HG03378 (cell line): Measurements from ENCODE around the gene TCFL5.
"Not testable (repeated sequence)": the region's sequence is repeated elsewhere in the genome, so short reads cannot be mapped to it uniquely, and the experiment has no call there.

Experiments used
- ATAC-seq: cut with Tn5 transposase; IDR thresholded peaks from one replicate; pipeline ENCODE4 v1.9.1; 2021; ENCODE audit warnings: mild to moderate bottlenecking, moderate library complexity; ENCODE audit not compliant: unreplicated experiment

Gene TCFL5

DNA sequence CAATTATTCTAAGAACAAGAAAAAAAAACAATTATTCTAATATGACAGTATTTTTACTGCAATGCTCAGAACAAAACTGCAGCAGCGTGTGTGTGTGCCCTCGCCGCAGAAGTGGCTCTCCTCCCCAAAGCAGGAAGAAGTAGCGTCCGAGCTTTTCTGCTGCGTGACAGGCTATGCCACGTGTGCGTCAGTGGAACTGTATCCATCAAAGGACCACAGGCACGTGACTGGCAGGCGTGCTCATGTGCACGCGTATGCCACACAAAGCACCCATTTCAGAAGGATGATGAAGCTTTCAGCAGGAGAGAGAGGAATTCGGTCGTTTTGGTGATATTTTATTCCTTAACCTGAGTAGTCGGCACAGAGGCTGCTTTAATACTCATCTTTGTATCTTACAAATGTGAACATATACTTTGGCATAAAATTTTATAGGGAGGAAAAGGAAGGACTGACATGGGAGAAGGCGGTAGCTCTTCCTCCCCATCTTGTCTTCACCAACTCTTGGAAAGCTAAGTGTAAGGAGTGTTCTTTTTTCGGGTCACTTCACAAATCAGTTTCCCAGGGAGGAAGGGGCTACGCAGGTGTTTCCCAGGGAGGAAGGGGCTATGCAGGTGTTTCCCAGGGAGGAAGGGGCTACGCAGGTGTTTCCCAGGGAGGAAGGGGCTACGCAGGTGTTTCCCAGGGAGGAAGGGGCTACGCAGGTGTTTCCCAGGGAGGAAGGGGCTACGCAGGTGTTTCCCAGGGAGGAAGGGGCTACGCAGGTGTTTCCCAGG, 3.4 kb downstream of the TCFL5 start:
- ATAC-seq = no peak

DNA sequence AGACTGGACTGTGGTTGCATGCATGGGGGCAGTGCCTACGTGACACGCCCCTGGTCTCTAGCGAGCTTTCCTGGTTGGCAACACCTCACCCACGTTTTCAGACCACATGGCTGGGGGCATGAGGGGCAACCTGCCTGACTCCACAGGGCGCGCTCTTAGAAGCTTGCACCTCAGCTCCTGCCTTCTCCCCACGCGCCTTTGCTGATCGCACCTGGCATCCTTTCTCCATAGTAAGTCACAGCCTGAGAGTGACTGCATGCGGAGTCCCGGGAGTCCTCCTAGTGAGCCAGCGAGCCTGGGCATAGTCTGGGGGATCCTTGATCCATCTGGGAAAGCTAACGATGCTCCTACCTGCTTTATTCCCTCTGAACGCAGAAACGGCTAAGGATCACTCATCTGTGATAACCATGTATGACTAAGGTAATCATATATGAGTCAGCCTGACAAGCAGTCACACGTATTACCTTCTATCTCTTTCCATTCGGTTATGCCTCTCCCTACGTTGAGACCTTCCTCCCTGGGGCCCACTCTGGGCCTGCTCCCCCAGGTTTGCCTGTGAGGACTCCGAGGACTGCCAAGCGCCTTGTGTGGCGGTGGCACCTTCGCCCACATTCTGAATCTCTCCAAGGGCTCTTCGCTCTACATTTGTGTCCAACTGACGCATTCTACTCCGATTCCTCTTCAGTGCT, 4.5 kb downstream of the TCFL5 start:
- ATAC-seq = no peak

DNA sequence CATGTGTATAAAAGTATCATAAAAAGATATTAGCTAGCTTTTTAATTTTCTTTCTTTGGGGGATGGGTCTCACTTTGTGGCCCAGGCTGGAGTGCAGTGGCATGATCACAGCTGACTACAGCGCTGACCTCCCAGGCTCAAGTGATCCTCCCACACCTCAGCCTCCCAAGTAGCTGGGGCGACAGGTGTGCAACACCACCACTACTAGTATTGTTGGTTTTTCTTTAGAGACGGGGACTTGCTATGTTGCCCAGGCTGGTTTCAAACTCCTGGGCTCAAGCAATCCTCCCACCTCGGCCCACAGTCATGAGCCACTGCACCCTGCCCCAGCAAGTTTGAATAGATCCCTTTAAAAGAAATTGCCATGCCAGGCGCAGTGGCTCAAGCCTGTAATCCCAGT, 6.5 kb downstream of the TCFL5 start:
- no peak for ATAC-seq

DNA sequence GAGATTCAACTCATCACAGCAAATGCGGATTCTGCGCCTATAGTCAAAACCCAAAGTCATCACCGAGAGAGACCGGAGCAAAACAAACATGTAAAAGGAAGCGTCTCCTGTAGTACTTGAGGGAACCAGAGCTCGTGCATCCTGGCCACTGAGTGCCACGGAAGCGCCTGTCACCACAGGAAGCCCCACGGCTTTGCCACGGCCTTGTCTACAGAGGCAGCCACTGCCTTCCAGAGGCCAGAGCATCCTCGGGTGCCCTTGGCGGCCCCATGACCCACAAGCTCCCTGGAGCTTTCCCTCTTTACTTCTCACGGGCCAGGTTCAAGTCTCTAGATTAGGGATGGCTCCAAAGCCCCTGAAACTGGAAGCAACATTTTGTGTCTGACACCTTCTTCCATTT, 7.5 kb downstream of the TCFL5 start:
- no peak for ATAC-seq

DNA sequence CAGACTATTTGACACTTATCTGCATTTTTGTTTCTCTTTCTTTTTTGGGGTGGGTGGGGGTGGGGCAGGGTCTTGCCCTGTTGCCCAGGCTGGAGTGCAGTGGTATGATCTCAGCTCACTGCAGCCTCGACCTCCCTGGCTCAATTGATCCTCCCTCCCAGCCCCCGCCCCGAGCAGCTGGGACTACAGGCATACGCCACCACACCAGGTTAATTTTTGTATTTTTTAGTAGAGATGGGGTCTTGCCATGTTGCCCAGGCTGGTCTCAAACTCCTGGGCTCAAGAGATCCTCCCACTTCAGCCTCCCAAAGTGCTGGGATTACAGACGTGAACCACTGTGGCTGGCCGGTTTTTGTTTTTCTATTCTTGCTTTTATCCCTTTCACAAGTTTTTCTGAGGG, 8.3 kb downstream of the TCFL5 start:
- ATAC-seq = not testable (repeated sequence)

DNA sequence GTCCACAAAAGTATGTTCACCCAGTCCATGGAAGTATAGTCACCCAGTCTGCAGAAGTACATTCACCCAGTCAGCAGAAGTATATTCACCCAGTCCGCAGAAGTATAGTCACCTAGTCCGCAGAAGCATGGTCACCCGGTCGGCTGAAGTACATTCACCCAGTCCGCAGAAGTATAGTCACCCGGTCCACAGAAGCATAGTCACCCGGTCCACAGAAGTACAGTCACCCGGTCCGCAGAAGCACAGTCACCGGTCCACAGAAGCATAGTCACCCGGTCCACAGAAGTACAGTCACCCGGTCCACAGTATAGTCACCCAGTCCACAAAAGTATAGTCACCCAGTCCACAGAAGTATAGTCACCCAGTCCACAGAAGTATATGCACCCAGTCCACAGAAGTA, 8.8 kb downstream of the TCFL5 start:
- no peak for ATAC-seq

DNA sequence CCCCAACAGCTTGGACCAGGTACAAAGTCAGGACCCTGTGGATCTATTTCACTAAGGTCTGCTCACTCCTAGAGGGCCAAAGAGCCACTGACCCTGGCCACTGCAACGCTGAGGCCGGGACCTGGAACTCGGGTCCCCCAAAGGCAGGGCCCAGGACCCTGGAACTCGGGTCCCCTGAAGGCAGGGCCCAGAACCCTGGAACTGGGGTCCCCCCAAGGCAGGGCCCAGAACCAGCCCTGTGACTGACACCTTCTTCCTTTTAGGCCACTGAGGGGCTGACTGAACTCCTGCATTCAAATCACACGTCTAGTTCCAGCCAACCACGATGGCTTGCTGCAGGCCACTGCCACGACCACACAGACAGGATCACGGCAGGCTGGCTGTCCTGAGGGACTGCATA, 9.4 kb downstream of the TCFL5 start:
- no peak for ATAC-seq

DNA sequence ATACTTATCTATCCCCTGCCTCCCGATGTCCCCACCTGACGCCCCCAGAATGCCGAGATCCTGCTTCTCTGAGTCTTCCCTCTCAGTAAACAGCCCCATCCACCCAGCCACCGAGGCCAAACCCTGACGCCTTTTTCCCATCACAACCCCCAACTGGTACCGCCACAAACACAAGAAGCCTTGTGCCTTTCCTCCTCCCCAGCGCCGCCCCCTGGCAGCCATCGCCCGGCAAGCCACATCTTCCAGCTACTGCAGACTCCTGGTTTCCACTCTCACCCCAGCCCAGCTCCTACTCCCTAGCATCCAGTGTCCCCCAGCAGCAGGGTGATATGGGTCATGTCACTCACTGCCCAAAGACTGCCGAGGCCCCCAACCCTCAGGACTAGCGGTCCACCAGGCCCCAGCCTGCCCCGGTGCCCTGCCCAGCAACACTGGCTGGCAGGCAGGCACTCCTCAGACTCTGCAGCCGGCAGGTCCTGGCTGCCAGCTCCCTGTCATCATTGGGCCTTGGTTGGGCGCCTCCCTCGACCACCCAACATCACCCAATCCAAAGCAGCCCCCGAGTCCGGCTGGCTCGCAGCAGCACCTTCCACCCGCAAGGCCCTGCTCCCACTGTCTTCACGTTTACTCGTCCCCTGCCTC, 11.2 kb downstream of the TCFL5 start:
- no peak for ATAC-seq

DNA sequence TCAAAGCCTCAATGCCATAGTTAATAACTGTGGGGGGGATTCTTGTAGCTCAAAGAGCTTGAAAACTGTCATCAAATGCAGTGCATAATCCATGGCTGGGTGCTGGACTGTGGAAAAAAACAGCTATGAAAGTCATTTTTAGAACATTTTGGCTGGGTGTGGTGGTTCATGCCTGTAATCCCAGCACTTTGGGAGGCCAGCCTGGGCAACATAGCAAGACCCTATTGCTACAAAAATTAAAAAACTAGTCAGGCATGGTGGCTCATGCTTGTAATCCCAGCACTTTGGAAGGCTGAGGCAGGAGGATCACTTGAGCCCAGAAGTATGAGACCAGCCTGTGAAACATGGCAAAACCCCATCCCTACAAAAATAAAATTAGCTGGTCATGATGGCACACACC, 12.2 kb downstream of the TCFL5 start:
- ATAC-seq = no peak

DNA sequence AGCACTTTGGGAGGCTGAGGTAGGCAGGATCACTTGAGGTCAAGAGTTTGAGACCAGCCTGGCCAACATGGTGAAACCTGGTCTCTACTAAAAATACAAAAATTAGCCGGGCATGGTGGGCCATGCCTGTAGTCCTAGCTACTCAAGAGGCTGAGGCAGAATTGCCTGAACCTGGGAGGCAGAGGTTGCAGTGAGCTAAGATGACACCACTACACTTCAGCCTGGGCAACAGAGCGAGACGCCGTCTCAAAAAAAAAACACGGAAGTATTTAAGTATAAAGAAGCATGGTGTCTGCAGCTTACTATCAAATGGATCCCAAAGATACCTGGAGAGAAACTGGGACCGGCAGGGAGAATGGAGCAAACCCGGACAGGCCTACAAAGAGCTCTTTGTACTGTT, 12.7 kb downstream of the TCFL5 start:
- ATAC-seq = not testable (repeated sequence)

DNA sequence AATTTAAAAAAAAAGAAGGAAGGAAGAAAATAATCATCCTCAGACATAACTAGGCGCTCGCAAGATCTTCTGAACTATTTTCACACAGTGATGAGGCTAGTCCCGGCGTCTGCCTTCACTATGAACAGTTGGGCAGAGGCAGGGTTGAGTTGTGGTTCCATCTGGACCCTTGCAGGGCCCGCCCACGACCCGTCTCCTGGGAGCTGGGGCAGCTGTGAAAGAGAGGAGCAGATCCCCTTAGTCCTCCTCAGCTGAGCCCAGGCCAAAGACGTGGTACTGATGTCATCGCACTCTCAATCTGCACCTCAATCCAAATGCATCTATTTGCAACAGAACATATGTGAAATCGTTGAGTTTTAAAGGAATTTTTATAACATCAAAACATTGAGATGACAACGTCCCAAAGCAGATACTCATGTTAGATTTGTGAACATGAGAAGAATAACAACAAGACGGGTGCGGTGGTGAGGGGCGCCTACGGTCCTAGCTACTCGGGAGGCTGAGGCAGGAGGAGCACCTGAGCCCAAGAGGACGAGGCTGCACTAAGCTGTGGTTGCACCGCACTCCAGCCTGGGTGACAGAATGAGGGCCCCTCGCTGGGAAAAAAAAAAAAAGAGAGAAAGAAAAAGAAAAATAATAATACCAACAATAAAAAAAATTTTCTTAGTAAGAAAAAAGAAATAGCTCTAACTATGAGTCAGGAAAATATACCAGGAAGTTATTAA, 15.3 kb downstream of the TCFL5 start:
- no peak for ATAC-seq

DNA sequence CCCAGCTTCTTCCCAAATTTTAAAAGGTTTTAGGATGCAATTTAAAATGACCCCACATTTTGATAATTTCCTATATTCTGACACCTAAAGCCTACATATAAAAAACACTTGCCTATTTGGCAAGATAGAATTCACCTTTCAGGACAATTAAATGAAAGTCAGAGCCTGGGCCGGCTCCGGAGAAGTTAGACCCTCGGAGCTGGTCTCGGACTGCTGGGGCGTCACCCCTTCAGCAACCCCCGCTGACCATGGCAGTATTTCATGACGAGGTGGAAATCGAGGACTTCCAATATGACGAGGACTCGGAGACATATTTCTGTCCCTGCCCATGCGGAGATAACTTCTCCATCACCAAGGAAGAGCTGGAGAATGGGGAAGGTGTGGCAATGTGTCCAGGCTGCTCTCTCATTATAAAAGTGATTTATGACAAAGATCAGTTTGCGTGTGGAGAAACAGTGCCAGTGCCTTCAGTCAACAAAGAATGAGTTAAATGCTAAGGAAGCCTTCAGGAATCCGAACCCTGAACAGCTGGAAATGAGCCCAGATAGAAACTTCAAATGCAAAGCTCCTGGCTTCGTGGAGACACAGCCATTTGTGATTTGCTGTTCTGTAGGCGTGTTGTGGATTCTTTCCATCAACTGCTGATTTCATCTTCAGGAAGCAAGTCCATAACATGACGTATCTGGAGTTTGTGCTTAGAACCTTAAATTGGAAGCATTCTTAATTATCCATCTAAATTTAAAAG, 16.0 kb downstream of the TCFL5 start:
- ATAC-seq = no peak

DNA sequence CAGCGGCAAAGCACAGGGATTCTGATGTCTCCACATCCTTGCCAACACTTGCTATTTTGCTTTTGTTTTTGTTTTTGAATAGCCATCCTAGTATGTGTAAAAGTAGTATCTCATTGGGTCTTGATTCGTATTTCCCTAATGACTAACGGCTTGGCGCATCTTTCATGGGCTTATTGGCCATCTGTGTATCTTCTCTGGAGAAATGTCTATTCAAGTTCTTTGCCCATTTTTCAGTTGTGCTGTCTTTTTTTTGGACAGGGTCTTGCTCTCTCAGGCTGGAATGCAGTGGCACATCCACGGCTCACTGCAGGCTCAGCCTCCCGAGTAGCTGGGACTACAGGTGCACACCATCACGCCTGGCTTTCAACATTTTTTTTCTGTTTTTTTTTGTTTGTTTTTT, 17.4 kb downstream of the TCFL5 start:
- ATAC-seq = no peak

DNA sequence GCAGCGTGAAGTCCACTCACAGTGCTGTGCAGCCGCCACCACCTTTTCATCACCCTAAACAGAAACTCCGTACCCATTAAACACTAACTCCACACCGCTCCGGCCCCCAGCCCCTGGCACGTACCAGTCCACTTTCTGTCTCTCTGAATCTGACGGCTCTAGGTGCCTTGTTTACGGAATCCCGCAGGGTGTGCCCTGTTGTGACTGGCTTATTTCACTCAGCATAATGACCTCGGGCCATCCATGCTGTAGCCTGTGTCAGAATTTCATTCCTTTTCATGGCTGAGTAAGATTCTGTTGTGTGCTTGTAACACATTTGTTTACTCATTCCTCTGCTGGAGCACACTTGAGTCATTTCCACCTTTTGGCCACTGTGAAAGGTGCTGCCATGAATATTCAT, 18.0 kb downstream of the TCFL5 start:
- no peak for ATAC-seq

DNA sequence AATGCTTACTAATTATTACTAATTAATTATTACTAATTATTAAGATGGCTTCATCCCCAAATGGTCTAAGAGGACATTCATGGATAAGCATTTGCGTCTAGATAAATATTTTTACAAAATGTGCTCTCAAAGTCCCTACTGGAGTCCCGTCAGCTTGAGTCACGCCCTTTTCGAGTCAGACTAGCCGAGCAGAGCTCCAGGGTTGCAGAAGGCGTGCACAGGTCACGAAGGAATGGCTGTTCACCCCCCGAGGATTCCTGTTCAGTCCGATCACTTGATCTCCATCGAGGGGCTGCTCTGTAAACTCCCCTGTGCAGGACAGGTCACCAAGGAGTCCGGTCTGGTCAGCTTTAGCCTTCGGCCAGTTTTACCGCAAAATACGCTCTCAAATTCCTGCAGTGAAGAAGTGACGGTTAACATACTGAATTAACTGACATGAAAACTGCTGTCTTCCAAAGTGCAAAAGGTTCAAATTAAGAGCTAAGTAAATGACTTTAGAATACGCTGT, 19.9 kb downstream of the TCFL5 start:
- no peak for ATAC-seq

DNA sequence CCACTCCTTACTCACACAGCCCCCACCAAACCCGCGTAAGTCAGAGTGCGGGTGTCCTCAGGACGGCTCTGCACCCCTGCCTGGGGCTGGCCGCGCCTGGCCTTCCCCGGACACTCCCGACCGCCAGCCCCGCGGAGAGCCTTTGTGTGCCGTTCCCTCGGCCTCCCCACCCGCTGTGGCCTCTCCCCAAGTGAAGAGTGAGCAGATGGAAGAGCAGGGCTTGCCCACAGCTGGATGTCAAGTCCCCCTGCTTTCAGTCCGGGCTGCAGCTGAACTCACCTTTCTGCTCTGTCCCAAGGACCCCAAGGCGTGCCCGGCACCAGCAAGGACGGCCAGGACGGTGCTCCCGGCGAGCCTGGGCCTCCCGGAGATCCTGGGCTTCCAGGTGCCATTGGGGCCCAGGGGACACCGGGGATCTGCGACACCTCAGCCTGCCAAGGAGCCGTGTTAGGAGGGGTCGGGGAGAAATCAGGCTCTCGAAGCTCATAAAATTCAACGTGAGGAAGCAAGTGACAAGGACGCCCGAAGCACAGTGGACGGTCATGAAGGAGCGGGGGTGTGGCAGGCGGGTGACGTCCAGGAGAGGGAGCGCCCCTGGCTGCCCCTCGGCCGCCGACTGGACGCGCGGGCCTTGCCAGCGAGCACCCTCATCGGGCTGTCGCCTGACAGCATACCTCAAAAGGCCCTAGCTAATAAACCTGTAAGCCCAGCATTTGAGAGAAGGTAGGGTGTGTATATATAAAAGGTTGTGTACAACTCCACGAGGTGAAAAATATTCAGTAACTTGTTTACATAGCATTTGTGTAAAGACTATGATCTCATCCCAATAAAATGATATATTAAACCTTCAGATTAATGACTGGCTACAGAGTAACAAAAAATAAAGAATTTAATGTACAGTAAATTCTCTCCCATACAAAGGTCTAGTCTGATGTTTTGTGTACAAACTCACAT, 21.1 kb downstream of the TCFL5 start:
- no peak for ATAC-seq

DNA sequence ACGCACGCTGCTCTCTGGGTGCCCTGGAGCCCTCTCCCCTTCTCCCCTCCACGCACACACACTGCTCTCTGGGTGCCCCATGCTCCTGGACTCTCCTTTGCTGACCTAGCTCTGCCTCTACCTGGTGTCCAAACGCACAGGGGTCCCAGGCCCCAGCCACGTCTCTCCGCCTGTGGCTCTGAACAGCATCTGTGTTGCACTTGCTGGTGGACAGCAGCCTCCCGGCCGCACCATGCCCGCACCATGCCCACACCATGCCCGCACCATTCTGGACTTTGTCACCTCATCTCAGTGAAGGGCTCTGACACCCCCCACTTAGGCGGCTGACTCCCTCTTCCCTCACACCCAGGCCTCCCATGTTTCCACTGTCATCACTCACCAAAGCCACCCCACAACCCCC, 21.8 kb downstream of the TCFL5 start:
- ATAC-seq = no peak

DNA sequence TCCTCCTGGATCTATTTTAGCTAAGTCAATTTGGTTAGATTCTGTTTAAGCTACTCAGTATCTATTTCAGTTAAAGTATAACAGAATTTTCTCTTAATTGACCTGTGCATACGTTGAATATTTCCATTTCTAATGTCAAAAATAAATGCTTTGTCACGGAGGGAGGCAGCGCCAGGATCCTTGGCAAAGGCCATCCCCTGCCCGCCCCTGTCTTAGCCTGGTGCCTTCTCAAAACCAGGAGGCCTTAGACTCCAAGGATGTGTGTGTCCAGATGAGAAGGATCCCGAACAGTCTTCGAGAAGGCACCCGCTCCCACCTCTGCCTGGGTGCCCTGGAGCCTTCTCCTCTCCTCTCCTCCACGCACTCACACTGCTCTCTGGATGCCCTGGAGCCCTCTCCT, 22.4 kb downstream of the TCFL5 start:
- no peak for ATAC-seq

DNA sequence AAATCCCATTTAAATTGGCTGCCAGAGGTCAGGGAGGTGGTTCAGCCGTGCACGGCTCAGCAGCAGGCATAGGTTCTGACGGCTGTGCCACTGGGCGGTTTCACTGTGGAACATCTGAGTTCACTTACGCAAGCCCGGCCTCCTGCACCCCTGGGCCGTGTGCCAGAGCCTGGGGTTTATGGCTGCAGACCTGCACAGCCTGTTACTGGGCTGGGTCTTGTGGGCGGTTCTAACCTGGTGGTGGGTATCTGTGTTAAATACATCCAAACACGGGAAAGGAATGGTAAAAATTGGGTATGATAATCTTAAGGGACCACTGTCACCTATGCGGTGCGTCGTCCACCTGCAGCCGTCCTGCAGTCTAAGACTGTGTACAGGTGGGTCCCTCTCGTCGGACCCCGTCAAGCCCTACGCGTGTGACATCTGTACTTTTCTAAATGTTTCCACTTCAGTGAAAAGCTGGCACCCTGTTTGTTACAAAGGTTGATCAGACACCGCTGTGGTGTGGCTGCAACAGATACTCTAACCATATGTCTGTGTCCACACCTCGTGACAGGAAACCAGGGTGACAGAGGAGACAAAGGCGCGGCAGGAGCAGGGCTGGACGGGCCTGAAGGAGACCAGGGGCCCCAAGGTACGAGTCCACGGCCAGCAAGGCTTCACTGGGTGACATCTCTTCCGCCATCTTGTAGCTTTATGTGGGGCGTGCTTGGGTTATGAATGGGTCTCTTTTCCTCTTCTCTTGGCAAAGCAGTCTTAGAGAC, 23.3 kb downstream of the TCFL5 start:
- no peak for ATAC-seq
